WTC11 (cell line): Measurements from ENCODE around the gene BBS12. TPM values are rescaled to one million over a fixed set of nuclear protein-coding genes. Genes with fewer than 3 reads are reported as not detected.

ENCODE experiments used
- ATAC-seq: fragments of 200-7000 bp; cut with Tn5 transposase; 2 replicates; pipeline ENCODE4 v1.10.0; 2021; ENCODE audit warnings: mild to moderate bottlenecking, moderate library complexity
- CTCF ChIA-PET: fragments of 300-600 bp; sonication (Branson Sonifier 250); formaldehyde crosslinking; loops from one replicate; lab custom pipeline; 2021; ENCODE audit warnings: antibody characterized with exemption; lab: Charles Lee
- POLR2A ChIA-PET: fragments of 350-600 bp; sonication (Branson Sonifier 250); formaldehyde crosslinking; loops from one replicate; lab custom pipeline; 2021; ENCODE audit warnings: antibody characterized with exemption; lab: Charles Lee
- DNase-seq: peaks from one replicate; pipeline ENCODE4 v3.0.0; 2021; ENCODE audit warnings: low spot score
- H3K27ac Mint-ChIP-seq: 2 replicates; pipeline ENCODE4 v1.8.0; 2021; ENCODE audit warnings: mixed read lengths
- H3K27me3 Mint-ChIP-seq: 2 replicates; pipeline ENCODE4 v1.8.0; 2021; ENCODE audit warnings: low read depth, mild to moderate bottlenecking, moderate library complexity, mixed read lengths
- H3K36me3 Mint-ChIP-seq: 2 replicates; pipeline ENCODE4 v1.8.0; 2021; ENCODE audit warnings: mixed read lengths
- H3K4me1 Mint-ChIP-seq: 2 replicates; pipeline ENCODE4 v1.8.0; 2022; ENCODE audit warnings: mixed read lengths
- H3K4me3 Mint-ChIP-seq: 2 replicates; pipeline ENCODE4 v1.8.0; 2021; ENCODE audit warnings: mild to moderate bottlenecking, moderate library complexity, mixed read lengths
- H3K9me3 Mint-ChIP-seq: 2 replicates; pipeline ENCODE4 v1.8.0; 2021; ENCODE audit warnings: mixed read lengths
- ESRRA ChIP-seq: sonication (generic); formaldehyde crosslinking; IDR thresholded peaks from 2 replicates; pipeline ENCODE4 v1.8.1; 2022; ENCODE audit warnings: mild to moderate bottlenecking, missing genetic modification reagents, borderline replicate concordance
- ETV6 ChIP-seq: sonication (generic); formaldehyde crosslinking; IDR thresholded peaks from 2 replicates; pipeline ENCODE4 v1.8.1; 2022; ENCODE audit warnings: mild to moderate bottlenecking, missing genetic modification reagents
- MXD4 ChIP-seq: fragments of 250-450 bp; sonication (Bioruptor Pico); IDR thresholded peaks from 2 replicates; pipeline ENCODE4 v1.8.0; 2021; ENCODE audit warnings: mild to moderate bottlenecking, moderate library complexity, borderline replicate concordance
- NFATC4 ChIP-seq: fragments of 250-450 bp; sonication (Bioruptor Pico); IDR thresholded peaks from 2 replicates; pipeline ENCODE4 v1.9.0; 2021; ENCODE audit warnings: mild to moderate bottlenecking
- SMAD3 ChIP-seq: sonication (generic); formaldehyde crosslinking; IDR thresholded peaks from 2 replicates; pipeline ENCODE4 v1.8.0; 2022; ENCODE audit warnings: missing genetic modification reagents, mild to moderate bottlenecking, borderline replicate concordance
- ZBTB21 ChIP-seq: sonication (generic); formaldehyde crosslinking; IDR thresholded peaks from 2 replicates; pipeline ENCODE4 v1.8.1; 2023; ENCODE audit warnings: mild to moderate bottlenecking, missing genetic modification reagents, borderline replicate concordance
- total RNA-seq: library from RNA; stranded (reverse); gene quantifications from 3 replicates; pipeline ENCODE4 v1.2.3, GENCODE V29; 2021
- TF ChIP-seq, protein P1 (sequence below): fragments of 250-450 bp; sonication (Bioruptor Pico); IDR thresholded peaks from 2 replicates; pipeline ENCODE4 v1.9.0; 2021; ENCODE audit warnings: mild to moderate bottlenecking
- TF ChIP-seq, protein P2 (sequence below): sonication (generic); formaldehyde crosslinking; IDR thresholded peaks from 2 replicates; pipeline ENCODE4 v1.8.0; 2022; ENCODE audit warnings: mild to moderate bottlenecking, missing genetic modification reagents
- TF ChIP-seq, protein P3 (sequence below): sonication (generic); formaldehyde crosslinking; IDR thresholded peaks from 2 replicates; pipeline ENCODE4 v1.8.0; 2022; ENCODE audit warnings: mild to moderate bottlenecking, missing genetic modification reagents
- TF ChIP-seq, protein P4 (sequence below): fragments of 200-600 bp; IDR thresholded peaks from 2 replicates; pipeline ENCODE4 v1.8.0; 2022; ENCODE audit warnings: antibody characterized with exemption
- TF ChIP-seq, protein P5 (sequence below): sonication (generic); formaldehyde crosslinking; conservative IDR thresholded peaks from 2 replicates; pipeline ENCODE4 v1.8.1; 2023; ENCODE audit warnings: mild to moderate bottlenecking, low read depth, missing genetic modification reagents, moderate library complexity
- TF ChIP-seq, protein P6 (sequence below): sonication (generic); formaldehyde crosslinking; IDR thresholded peaks from 2 replicates; pipeline ENCODE4 v1.8.1; 2023; ENCODE audit warnings: mild to moderate bottlenecking, moderate library complexity, missing genetic modification reagents
- TF ChIP-seq, protein P7 (sequence below): fragments of 250-450 bp; sonication (Bioruptor Pico); IDR thresholded peaks from 2 replicates; pipeline ENCODE4 v1.9.0; 2021; ENCODE audit warnings: moderate library complexity, mild to moderate bottlenecking, inconsistent platforms, borderline replicate concordance
- TF ChIP-seq, protein P8 (sequence below): sonication (generic); formaldehyde crosslinking; IDR thresholded peaks from 2 replicates; pipeline ENCODE4 v1.8.0; 2023; ENCODE audit warnings: missing genetic modification reagents
- TF ChIP-seq, protein P9 (sequence below): sonication (generic); formaldehyde crosslinking; conservative IDR thresholded peaks from 2 replicates; pipeline ENCODE4 v1.8.1; 2022; ENCODE audit warnings: mild to moderate bottlenecking, missing genetic modification reagents

The BBS12 gene
- total RNA-seq, 1 experiment from 2014 or later = 2.7 TPM

DNA sequence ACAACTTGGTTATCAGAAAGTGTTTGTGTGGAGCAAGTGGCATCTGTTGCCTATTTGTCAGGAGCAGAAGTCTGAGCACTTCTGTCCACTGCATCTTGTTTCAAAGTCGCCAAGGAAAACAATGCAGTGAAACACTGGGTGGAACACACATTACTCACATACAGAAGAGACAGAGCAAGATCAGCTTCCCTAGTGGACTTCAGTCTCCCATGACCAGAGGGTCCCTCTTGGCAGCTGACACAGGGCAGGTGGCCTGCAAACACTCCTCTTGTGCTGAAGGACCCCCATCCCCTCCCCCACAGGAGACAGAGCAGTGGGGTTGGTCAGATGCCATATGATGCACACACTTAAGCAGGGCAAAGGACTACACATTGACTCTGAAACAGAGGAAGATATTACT, 3.6 kb upstream of the BBS12 start (continued):
- TF ChIP-seq ZBTB21 (CRISPR knock-in tag) = no peak
- TF ChIP-seq, protein P1, sequence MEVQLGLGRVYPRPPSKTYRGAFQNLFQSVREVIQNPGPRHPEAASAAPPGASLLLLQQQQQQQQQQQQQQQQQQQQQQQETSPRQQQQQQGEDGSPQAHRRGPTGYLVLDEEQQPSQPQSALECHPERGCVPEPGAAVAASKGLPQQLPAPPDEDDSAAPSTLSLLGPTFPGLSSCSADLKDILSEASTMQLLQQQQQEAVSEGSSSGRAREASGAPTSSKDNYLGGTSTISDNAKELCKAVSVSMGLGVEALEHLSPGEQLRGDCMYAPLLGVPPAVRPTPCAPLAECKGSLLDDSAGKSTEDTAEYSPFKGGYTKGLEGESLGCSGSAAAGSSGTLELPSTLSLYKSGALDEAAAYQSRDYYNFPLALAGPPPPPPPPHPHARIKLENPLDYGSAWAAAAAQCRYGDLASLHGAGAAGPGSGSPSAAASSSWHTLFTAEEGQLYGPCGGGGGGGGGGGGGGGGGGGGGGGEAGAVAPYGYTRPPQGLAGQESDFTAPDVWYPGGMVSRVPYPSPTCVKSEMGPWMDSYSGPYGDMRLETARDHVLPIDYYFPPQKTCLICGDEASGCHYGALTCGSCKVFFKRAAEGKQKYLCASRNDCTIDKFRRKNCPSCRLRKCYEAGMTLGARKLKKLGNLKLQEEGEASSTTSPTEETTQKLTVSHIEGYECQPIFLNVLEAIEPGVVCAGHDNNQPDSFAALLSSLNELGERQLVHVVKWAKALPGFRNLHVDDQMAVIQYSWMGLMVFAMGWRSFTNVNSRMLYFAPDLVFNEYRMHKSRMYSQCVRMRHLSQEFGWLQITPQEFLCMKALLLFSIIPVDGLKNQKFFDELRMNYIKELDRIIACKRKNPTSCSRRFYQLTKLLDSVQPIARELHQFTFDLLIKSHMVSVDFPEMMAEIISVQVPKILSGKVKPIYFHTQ (CRISPR knock-in tag) = no peak
- TF ChIP-seq SMAD3 (CRISPR knock-in tag) = no peak
- TF ChIP-seq MXD4 (CRISPR knock-in tag) = no peak
- TF ChIP-seq, protein P2, sequence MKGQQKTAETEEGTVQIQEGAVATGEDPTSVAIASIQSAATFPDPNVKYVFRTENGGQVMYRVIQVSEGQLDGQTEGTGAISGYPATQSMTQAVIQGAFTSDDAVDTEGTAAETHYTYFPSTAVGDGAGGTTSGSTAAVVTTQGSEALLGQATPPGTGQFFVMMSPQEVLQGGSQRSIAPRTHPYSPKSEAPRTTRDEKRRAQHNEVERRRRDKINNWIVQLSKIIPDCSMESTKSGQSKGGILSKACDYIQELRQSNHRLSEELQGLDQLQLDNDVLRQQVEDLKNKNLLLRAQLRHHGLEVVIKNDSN (CRISPR knock-in tag) = no peak

DNA sequence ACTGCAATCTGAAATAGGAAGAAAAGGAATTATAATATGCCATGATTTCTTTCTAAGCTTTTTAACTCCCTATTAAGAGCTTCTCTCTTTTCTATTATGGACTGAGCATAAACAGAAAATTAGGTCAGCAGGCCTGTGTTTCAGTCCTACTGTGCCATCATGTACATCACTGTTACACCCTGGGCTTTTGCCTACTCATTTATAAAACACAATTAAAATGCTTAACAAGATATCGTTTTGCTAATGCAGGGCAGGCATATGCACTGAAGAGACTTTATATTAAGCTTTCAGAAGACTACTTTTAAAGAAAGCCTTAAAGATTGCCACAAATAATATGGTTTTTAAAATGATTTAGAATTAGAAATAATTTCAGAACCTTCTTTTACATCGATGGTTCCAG, 828 bp upstream of the BBS12 start:
- Mint-ChIP-seq H3K27ac (no peak overlapping the region), H3K27me3 (no peaks in the 10 kb centered on the region), H3K4me3 (peak overlapping the region; percentile 64), H3K4me1 (peaks cover 10% of the 10 kb centered on the region), H3K9me3 (no peaks in the 10 kb centered on the region; the same call in 1 of the 2 replicates), H3K36me3 (no peaks in the 10 kb centered on the region)
- ATAC-seq = no peak
- TF ChIP-seq, protein P3, sequence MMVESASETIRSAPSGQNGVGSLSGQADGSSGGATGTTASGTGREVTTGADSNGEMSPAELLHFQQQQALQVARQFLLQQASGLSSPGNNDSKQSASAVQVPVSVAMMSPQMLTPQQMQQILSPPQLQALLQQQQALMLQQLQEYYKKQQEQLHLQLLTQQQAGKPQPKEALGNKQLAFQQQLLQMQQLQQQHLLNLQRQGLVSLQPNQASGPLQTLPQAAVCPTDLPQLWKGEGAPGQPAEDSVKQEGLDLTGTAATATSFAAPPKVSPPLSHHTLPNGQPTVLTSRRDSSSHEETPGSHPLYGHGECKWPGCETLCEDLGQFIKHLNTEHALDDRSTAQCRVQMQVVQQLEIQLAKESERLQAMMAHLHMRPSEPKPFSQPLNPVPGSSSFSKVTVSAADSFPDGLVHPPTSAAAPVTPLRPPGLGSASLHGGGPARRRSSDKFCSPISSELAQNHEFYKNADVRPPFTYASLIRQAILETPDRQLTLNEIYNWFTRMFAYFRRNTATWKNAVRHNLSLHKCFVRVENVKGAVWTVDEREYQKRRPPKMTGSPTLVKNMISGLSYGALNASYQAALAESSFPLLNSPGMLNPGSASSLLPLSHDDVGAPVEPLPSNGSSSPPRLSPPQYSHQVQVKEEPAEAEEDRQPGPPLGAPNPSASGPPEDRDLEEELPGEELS = no peak
- TF ChIP-seq, protein P4, sequence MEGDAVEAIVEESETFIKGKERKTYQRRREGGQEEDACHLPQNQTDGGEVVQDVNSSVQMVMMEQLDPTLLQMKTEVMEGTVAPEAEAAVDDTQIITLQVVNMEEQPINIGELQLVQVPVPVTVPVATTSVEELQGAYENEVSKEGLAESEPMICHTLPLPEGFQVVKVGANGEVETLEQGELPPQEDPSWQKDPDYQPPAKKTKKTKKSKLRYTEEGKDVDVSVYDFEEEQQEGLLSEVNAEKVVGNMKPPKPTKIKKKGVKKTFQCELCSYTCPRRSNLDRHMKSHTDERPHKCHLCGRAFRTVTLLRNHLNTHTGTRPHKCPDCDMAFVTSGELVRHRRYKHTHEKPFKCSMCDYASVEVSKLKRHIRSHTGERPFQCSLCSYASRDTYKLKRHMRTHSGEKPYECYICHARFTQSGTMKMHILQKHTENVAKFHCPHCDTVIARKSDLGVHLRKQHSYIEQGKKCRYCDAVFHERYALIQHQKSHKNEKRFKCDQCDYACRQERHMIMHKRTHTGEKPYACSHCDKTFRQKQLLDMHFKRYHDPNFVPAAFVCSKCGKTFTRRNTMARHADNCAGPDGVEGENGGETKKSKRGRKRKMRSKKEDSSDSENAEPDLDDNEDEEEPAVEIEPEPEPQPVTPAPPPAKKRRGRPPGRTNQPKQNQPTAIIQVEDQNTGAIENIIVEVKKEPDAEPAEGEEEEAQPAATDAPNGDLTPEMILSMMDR = no peak
- TF ChIP-seq, protein P5, sequence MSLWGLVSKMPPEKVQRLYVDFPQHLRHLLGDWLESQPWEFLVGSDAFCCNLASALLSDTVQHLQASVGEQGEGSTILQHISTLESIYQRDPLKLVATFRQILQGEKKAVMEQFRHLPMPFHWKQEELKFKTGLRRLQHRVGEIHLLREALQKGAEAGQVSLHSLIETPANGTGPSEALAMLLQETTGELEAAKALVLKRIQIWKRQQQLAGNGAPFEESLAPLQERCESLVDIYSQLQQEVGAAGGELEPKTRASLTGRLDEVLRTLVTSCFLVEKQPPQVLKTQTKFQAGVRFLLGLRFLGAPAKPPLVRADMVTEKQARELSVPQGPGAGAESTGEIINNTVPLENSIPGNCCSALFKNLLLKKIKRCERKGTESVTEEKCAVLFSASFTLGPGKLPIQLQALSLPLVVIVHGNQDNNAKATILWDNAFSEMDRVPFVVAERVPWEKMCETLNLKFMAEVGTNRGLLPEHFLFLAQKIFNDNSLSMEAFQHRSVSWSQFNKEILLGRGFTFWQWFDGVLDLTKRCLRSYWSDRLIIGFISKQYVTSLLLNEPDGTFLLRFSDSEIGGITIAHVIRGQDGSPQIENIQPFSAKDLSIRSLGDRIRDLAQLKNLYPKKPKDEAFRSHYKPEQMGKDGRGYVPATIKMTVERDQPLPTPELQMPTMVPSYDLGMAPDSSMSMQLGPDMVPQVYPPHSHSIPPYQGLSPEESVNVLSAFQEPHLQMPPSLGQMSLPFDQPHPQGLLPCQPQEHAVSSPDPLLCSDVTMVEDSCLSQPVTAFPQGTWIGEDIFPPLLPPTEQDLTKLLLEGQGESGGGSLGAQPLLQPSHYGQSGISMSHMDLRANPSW (CRISPR knock-in tag) = no peak
- TF ChIP-seq, protein P6, sequence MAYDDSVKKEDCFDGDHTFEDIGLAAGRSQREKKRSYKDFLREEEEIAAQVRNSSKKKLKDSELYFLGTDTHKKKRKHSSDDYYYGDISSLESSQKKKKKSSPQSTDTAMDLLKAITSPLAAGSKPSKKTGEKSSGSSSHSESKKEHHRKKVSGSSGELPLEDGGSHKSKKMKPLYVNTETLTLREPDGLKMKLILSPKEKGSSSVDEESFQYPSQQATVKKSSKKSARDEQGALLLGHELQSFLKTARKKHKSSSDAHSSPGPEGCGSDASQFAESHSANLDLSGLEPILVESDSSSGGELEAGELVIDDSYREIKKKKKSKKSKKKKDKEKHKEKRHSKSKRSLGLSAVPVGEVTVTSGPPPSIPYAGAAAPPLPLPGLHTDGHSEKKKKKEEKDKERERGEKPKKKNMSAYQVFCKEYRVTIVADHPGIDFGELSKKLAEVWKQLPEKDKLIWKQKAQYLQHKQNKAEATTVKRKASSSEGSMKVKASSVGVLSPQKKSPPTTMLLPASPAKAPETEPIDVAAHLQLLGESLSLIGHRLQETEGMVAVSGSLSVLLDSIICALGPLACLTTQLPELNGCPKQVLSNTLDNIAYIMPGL (CRISPR knock-in tag) = no peak
- TF ChIP-seq NFATC4 (CRISPR knock-in tag) (no peak), ETV6 (CRISPR knock-in tag) (no peak), ESRRA (CRISPR knock-in tag) (no peak)
- TF ChIP-seq, protein P7, sequence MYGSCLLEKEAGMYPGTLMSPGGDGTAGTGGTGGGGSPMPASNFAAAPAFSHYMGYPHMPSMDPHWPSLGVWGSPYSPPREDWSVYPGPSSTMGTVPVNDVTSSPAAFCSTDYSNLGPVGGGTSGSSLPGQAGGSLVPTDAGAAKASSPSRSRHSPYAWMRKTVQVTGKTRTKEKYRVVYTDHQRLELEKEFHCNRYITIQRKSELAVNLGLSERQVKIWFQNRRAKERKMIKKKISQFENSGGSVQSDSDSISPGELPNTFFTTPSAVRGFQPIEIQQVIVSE (CRISPR knock-in tag) = no peak
- TF ChIP-seq, protein P8, sequence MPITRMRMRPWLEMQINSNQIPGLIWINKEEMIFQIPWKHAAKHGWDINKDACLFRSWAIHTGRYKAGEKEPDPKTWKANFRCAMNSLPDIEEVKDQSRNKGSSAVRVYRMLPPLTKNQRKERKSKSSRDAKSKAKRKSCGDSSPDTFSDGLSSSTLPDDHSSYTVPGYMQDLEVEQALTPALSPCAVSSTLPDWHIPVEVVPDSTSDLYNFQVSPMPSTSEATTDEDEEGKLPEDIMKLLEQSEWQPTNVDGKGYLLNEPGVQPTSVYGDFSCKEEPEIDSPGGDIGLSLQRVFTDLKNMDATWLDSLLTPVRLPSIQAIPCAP (CRISPR knock-in tag) = no peak
- TF ChIP-seq, protein P9, sequence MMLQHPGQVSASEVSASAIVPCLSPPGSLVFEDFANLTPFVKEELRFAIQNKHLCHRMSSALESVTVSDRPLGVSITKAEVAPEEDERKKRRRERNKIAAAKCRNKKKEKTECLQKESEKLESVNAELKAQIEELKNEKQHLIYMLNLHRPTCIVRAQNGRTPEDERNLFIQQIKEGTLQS = no peak
- CTCF ChIA-PET = interaction anchor here (0.5 to 3.0 kb wide), 16 partner anchors 14 to 813 kb away, joined by 3 to 23 read pairs (median 4); partner anchors contain the start of gene NUDT6
- POLR2A ChIA-PET = interaction anchor here (0.6 to 1.5 kb wide), 5 partner anchors 14 to 191 kb away, joined by 3 to 10 read pairs (median 6); partner anchors contain the start of gene NUDT6
- DNase-seq = no peak
